WERI-Rb-1 (cell line): ENCODE results near the gene PTH.

Experiments
- DNase-seq: peaks from one replicate; pipeline ENCODE4 v3.0.0-alpha.2; 2020
- H3K27ac ChIP-seq: fragments of 250-450 bp; sonication (Bioruptor Pico); 2 replicates; pipeline ENCODE4 v1.5.1; 2020; ENCODE audit warnings: mild to moderate bottlenecking, moderate library complexity
- H3K27me3 ChIP-seq: fragments of 250-450 bp; sonication (Bioruptor Pico); 2 replicates; pipeline ENCODE4 v1.5.1; 2021; ENCODE audit warnings: mild to moderate bottlenecking, low read depth, moderate library complexity; ENCODE audit not compliant: insufficient read depth, severe bottlenecking
- H3K36me3 ChIP-seq: fragments of 250-450 bp; sonication (Bioruptor Pico); 2 replicates; pipeline ENCODE4 v1.5.1; 2020; ENCODE audit warnings: mild to moderate bottlenecking, moderate library complexity
- H3K4me3 ChIP-seq: 2 replicates; pipeline ENCODE4 v1.5.1; 2011; ENCODE audit warnings: low read depth, mild to moderate bottlenecking, control low read depth, low read length
- H3K9me3 ChIP-seq: fragments of 250-450 bp; sonication (Bioruptor Pico); 2 replicates; pipeline ENCODE4 v1.5.1; 2021; ENCODE audit warnings: mild to moderate bottlenecking, moderate library complexity; ENCODE audit not compliant: severe bottlenecking
- TF ChIP-seq, protein P1 (sequence below): IDR thresholded peaks from 2 replicates; pipeline ENCODE4 v1.5.1; 2011; ENCODE audit warnings: low read depth, mild to moderate bottlenecking, control low read depth, inconsistent platforms, low read length

Gene PTH

DNA sequence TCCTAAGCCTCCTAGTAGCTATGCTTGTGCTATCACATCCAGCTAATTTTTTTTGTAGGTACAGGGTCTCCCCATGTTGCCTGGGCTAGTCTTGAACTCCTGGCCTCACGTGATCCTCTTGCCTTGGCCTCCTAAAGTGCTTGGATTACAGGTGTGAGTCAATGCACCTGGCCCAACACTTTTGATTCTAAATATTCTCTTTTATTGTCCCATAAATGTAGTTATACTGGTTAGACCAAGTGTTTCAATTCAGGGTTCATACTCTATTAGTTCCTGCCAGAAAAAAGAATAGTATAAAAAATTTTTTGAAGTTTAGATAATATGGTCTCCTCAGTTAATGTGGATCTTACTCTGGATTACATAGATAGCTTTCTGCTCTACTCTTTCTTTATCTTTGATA is 6.7 kb upstream of the PTH start:
- no peak for DNase-seq
- Histone ChIP-seq H3K27me3 (peaks cover 20% of the 10 kb centered on the region), H3K27ac (no peak overlapping the region), H3K36me3 (no peaks in the 10 kb centered on the region), H3K9me3 (no peaks in the 10 kb centered on the region), H3K4me3 (no peak overlapping the region)
- TF ChIP-seq, protein P1, sequence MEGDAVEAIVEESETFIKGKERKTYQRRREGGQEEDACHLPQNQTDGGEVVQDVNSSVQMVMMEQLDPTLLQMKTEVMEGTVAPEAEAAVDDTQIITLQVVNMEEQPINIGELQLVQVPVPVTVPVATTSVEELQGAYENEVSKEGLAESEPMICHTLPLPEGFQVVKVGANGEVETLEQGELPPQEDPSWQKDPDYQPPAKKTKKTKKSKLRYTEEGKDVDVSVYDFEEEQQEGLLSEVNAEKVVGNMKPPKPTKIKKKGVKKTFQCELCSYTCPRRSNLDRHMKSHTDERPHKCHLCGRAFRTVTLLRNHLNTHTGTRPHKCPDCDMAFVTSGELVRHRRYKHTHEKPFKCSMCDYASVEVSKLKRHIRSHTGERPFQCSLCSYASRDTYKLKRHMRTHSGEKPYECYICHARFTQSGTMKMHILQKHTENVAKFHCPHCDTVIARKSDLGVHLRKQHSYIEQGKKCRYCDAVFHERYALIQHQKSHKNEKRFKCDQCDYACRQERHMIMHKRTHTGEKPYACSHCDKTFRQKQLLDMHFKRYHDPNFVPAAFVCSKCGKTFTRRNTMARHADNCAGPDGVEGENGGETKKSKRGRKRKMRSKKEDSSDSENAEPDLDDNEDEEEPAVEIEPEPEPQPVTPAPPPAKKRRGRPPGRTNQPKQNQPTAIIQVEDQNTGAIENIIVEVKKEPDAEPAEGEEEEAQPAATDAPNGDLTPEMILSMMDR, result no peak

DNA sequence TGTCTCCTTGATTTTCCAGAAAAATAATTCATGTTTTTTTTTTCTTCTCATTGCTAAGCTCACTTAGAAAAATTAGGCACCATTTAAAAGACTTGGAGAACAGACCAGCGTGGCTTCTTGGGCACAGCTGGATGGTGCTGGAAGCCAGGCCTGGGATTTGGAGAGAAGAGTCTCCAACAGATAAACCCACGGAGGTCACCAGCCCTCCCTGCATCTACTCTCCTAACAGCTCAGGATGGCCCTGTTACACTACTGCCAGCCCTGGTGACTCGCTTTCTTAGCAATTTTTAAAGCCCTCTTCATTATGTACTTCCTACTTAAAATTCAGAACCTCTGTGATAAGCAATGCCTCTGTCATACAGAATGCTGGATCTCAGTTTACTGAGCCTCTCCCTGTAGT is 1.7 kb downstream of the PTH start:
- DNase-seq, result no peak
- TF ChIP-seq, protein P1, result no peak
- Histone ChIP-seq H3K4me3 (no peak overlapping the region), H3K27me3 (peaks cover 22% of the 10 kb centered on the region), H3K27ac (no peak overlapping the region), H3K36me3 (no peaks in the 10 kb centered on the region), H3K9me3 (no peaks in the 10 kb centered on the region)

DNA sequence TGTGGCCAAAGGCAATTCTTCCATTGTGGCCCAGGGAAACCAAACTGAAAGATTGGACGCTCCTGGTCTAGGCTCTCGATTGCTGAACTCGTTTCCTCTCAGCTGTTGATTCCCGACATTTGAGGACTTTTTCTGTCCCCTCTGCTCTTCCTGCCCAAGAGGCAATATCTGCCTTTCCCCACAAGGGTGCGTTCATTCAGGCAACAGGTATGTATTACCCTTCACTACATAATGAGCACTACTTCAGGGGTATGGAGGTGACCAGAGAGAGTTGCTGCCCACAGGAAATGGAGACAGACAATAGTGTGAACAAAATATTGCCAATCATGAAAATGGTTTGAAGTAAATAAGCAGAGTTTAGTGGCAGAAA is 8.2 kb downstream of the PTH start:
- Histone ChIP-seq H3K27me3 (peaks cover 12% of the 10 kb centered on the region), H3K27ac (no peak overlapping the region), H3K36me3 (no peaks in the 10 kb centered on the region), H3K4me3 (no peak overlapping the region), H3K9me3 (peaks cover 5% of the 10 kb centered on the region)
- TF ChIP-seq, protein P1, result peak; percentile 24; the same call in 1 of the 2 replicates
- no peak for DNase-seq

DNA sequence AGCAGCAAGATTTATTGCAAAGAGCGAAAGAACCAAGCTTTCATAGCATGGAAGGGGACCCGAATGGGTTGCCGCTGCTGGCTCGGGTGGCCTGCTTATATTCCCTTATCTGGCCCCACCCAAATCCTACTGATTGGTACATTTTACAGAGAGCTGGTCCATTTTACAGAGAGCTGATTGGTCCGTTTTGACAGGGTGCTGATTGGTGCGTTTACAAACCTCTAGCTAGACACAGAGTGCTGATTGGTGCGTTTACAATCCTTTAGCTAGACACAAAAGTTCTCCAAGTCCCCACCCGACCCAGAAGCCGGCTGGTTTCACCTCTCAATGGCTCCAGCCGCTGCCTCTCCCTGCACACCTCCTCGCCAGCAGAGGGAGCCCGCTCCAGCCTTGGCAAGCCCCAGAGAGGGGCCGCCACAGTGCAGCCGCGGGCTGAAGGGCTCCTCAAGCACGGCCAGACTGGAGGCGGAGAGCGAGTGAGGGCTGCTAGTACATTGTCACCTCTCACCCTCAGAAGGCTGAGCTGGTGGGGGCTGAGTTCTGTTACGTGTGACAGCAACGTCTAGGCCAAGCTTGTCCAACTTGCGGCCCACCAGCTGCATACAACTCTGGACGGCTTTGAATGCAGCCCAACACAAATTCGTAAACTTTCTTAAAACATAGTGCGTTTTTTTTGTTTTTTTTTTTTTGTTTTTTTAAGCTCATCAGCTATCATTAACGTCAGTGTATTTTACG is 8.7 kb downstream of the PTH start:
- DNase-seq, result peak; percentile 27
- Histone ChIP-seq H3K36me3 (no peaks in the 10 kb centered on the region), H3K27me3 (peaks cover 8% of the 10 kb centered on the region), H3K9me3 (peaks cover 5% of the 10 kb centered on the region), H3K27ac (no peak overlapping the region), H3K4me3 (no peak overlapping the region)
- TF ChIP-seq, protein P1, result peak; percentile 18; the same call in 1 of the 2 replicates

DNA sequence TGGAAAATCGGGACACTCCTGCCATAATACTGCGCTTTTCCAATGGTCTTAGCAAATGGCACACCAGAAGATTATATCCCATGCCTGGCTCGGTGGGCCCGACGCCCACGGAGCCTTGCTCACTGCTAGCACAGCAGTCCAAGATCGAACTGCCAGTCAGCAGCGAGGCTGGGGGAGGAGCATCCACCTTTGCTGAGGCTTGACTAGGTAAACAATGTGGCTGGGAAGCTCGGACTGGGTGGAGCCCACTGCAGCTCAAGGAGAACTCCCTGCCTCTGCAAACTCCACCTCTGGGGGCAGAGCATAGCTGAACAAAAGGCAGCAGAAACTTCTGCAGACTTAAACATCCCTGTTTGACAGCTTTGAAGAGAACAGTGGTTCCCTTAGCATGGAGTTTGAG is 15.6 kb downstream of the PTH start:
- no peak for DNase-seq
- Histone ChIP-seq H3K27me3 (peaks cover 8% of the 10 kb centered on the region), H3K4me3 (no peak overlapping the region), H3K36me3 (no peaks in the 10 kb centered on the region), H3K9me3 (peaks cover 6% of the 10 kb centered on the region), H3K27ac (no peak overlapping the region)
- TF ChIP-seq, protein P1, result no peak

DNA sequence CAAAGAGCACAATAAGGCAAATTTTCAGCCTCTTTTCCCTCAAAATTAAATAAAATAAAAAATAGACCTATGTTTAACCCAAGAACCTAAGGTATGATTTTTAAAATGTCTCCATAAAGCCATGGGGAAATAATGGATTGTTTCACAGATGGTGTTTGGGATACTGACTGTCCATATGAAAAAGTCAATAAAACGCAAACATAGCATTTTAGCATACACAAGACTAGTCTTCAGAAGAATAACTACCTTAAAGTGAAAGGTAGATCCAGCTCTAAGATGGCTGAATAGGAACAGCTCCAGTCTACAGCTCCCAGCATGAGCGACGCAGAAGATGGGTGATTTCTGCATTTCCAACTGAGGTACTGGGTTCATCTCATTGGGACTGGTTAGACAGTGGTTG is 16.1 kb downstream of the PTH start:
- H3K4me3 ChIP-seq, result no peak overlapping the region
- no peak overlapping the region for H3K27ac ChIP-seq

More for the DNA sequence above, 16.1 kb downstream of the PTH start:
- Histone ChIP-seq H3K9me3 (peaks cover 2% of the 10 kb centered on the region), H3K27me3 (peaks cover 8% of the 10 kb centered on the region), H3K36me3 (no peaks in the 10 kb centered on the region)
- DNase-seq, result no peak
- TF ChIP-seq, protein P1, result no peak
